Prostate gland (tissue), 2 donors: ENCODE measurements around the gene THAP8. TPM values are rescaled to one million over a fixed set of nuclear protein-coding genes. Genes with fewer than 3 reads are reported as not detected.

Source experiments
- DNase-seq: peaks from one replicate; pipeline ENCODE4 v3.0.0-alpha.2; 2019; ENCODE audit warnings: low spot score
- H3K27ac ChIP-seq, 2 donors: fragments of 200-600 bp; sonication (generic); 2 replicates each; pipeline ENCODE4 v1.5.1; 2017 to 2019
- H3K27me3 ChIP-seq: fragments of 200-600 bp; sonication (generic); replicated peaks from 2 replicates; pipeline ENCODE4 v1.5.1; 2019; ENCODE audit not compliant: insufficient read depth
- H3K36me3 ChIP-seq, 2 donors: fragments of 200-600 bp; sonication (generic); 1 replicate in 1 of 2; 2 replicates in 1 of 2; pipeline versions ENCODE4 v1.5.1 to v1.8.1; 2017 to 2019
- H3K4me1 ChIP-seq: fragments of 200-600 bp; sonication (generic); replicated peaks from 2 replicates; pipeline ENCODE4 v1.5.1; 2019
- H3K4me3 ChIP-seq, 2 donors: fragments of 200-600 bp; sonication (generic); 2 replicates each; pipeline ENCODE4 v1.5.1; 2017 to 2019
- H3K9me3 ChIP-seq: fragments of 200-600 bp; sonication (generic); 2 replicates; pipeline ENCODE4 v1.5.1; 2017
- CTCF ChIP-seq, 4 experiments: fragments of 200-600 bp in 2 of 4; fragments of 450-650 bp in 2 of 4; sonication (generic) in 2 of 4; IDR thresholded peaks; 1 replicate in 3 of 4; 2 replicates in 1 of 4; pipeline ENCODE4 v1.5.1; 2016 to 2019; ENCODE audit warnings: antibody characterized with exemption in 4 of 4, mild to moderate bottlenecking in 2 of 4, moderate library complexity in 2 of 4
- POLR2A ChIP-seq: fragments of 450-650 bp; IDR thresholded peaks from one replicate; pipeline ENCODE4 v1.6.1; 2016; ENCODE audit warnings: antibody characterized with exemption, mild to moderate bottlenecking
- POLR2AphosphoS5 ChIP-seq: sonication (generic); formaldehyde crosslinking; IDR thresholded peaks from one replicate; pipeline ENCODE4 v1.6.1; 2017; ENCODE audit warnings: antibody characterized with exemption
- WGBS: methylation state at CpG from one replicate; pipeline ENCODE4 v1.1.5; 2018; 5-methylcytosine and 5-hydroxymethylcytosine counted together
- intact Hi-C: fragments of 100-400 bp; cut with DNase I; formaldehyde crosslinking; loops from one replicate; pipeline ENCODE4 v1.14.2; 2022
- total RNA-seq, 2 donors: library from RNA; depleted of rRNA; stranded (reverse); fragments of >200 nt; gene quantifications; one replicate each; pipeline ENCODE4 v1.1.0, GENCODE V29; 2016

Gene THAP8
- total RNA-seq, 2 donors from 2014 or later: 12.0 to 21.9 TPM

- TF ChIP-seq CTCF (IDR thresholded peaks at IDR 0.05): no peak
- no peak for TF ChIP-seq POLR2AphosphoS5
- TF ChIP-seq POLR2A: no peak
- H3K9me3 ChIP-seq: no peaks in the 10 kb centered on the region
- no peak overlapping the region for H3K4me3 ChIP-seq
- intact Hi-C loops: no loop called here
- H3K36me3 ChIP-seq: no peaks in the 10 kb centered on the region
- H3K27ac ChIP-seq: no peak overlapping the region
- WGBS: 56% methylated on average over 1 of the region's 1 CpG
- H3K4me1 ChIP-seq: no peaks in the 10 kb centered on the region
- DNase-seq: no peak
- no peaks in the 10 kb centered on the region for H3K27me3 ChIP-seq
These were observed 28.5 kb downstream of the THAP8 start for GRCh38 chr19:36025541-36025940.

DNA sequence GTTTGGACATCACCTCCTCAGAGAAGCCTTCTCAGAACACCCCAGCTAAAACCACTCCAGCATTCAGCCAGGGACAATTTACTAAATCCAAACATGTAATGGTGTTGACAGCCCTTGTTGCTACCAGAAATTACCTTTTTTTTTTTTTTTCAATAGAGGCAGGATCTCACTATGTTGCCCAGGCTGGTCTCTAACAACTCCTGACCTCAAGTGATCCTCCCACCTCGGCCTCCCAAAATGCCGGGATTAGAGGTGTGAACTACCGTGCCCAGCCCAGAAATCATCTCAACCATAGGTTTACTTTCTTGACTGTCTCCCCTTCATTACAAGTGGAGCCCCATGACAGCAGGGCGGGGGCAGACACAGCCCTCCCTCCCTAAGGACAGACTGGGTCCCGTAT is 30.7 kb downstream of the THAP8 start:
- 90% methylated on average over 5 of the region's 5 CpGs for WGBS
- DNase-seq: no peak
- H3K27ac ChIP-seq: no peak overlapping the region

GRCh38 chr19:36019061-36019670 is 34.9 kb downstream of the THAP8 start:
- WGBS: 89% methylated on average over 22 of the region's 22 CpGs
- intact Hi-C loops: no loop called here
- Histone ChIP-seq H3K4me1 (no peaks in the 10 kb centered on the region), H3K36me3 (no peaks in the 10 kb centered on the region), H3K4me3 (no peak overlapping the region), H3K9me3 (no peaks in the 10 kb centered on the region), H3K27me3 (no peaks in the 10 kb centered on the region), H3K27ac (no peak overlapping the region)
- no peak for DNase-seq
- TF ChIP-seq CTCF (IDR thresholded peaks at IDR 0.05): no peak
- no peak for TF ChIP-seq POLR2AphosphoS5
- no peak for TF ChIP-seq POLR2A

More for the DNA sequence above, 30.7 kb downstream of the THAP8 start:
- H3K4me3 ChIP-seq: no peak overlapping the region
- H3K4me1 ChIP-seq: no peaks in the 10 kb centered on the region
- H3K36me3 ChIP-seq: no peaks in the 10 kb centered on the region
- intact Hi-C loops: no loop called here
- no peak for TF ChIP-seq POLR2A
- no peak for TF ChIP-seq POLR2AphosphoS5
- no peak for TF ChIP-seq CTCF (IDR thresholded peaks at IDR 0.05)
- H3K9me3 ChIP-seq: no peaks in the 10 kb centered on the region
- H3K27me3 ChIP-seq: no peaks in the 10 kb centered on the region

DNA sequence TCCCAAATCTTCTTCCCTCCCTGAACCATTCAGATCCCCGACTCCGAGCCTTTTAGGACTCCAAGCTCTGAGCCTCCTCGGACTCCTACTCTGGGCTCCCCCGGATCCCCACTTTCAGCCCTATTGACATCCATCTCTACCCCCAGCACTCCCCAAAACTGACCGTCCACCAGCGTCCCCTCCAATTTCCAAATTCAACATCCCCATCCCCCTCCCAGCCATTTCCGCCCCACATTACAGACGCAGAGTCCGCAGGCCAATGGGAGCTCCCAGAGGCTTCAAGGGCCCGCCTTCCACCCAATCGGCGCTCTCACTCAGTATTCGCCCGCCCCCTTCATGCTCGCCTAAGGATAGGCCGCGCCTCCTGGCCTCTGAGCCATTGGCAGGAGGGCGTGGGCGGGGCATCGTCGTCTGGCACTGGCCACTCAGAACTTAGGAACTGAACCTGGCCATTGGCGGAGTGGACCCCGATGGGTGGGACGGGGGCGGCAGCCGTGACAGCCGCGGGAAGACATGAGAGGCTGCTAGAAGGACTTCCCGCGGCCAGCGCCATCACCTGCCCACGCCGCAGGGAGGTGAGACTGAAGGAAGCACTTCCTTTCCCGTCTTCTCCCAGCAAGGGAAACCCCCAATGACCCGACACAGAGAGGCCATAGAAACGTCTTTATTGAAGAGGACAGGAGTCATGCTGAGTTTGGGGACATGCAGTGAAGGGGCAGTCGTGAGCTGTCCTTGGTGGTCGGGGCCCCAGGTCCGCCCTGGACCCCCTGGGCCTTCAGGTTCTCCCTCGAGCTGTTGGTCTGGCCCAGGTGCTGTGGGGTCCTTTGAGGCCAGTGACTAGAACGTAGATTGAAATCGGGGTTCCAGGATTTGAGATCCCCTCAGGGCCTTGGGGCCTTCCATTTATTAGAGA is 39.8 kb downstream of the THAP8 start, which contains the start of gene ALKBH6:
Gene ALKBH6 (minus strand): TSS at position 202 of the 913 bp plus-strand sequence. CDS start 816 bp downstream, outside the sequence.
- 2% methylated on average over 41 of the region's 42 CpGs for WGBS

More for the DNA sequence above, 39.8 kb downstream of the THAP8 start, which contains the start of gene ALKBH6:
- Histone ChIP-seq H3K27ac (peak within 1 kb of the TSS; percentile 70), H3K4me1 (peaks cover 4% of the 10 kb centered on the region), H3K9me3 (no peaks in the 10 kb centered on the region), H3K4me3 (peak within 1 kb of the TSS; percentile 44 to 57), H3K27me3 (no peaks in the 10 kb centered on the region), H3K36me3 (no peaks in the 10 kb centered on the region)
- TF ChIP-seq POLR2AphosphoS5 (peak; percentile 95), POLR2A (peak; percentile 54), CTCF (IDR thresholded peaks at IDR 0.05) (no peak)
- intact Hi-C loops: loop anchor here (5.0 kb wide), 1 partner anchor 38 kb away; the partner anchor contains the start of genes THAP8 and WDR62
- DNase-seq: peak; percentile 99
